Bronchial epithelial cell (primary cell): Measurements from ENCODE around the gene TTYH3. TPM values are rescaled to one million over a fixed set of nuclear protein-coding genes. Genes with fewer than 3 reads are reported as not detected.

Experiments
- DNase-seq: peaks from one replicate; pipeline ENCODE4 v3.0.0-alpha.2; 2010; ENCODE audit warnings: low read depth
- FAIRE-seq: peaks from 2 replicates; lab custom pipeline; 2011; peaks lifted over from hg19 to GRCh38; lab: Jason Lieb, UNC
- H3K27me3 ChIP-seq: 2 replicates; pipeline ENCODE4 v1.5.1; 2011; ENCODE audit warnings: low read length; ENCODE audit not compliant: control insufficient read depth, insufficient read depth
- H3K36me3 ChIP-seq: 2 replicates; pipeline ENCODE4 v1.5.1; 2011; ENCODE audit warnings: low read length; ENCODE audit not compliant: control insufficient read depth, insufficient read depth
- H3K4me3 ChIP-seq: 2 replicates; pipeline ENCODE4 v1.5.1; 2011; ENCODE audit warnings: mild to moderate bottlenecking, low read depth, low read length, control low read depth
- CTCF ChIP-seq: IDR thresholded peaks from 2 replicates; pipeline ENCODE4 v1.5.1; 2011; ENCODE audit warnings: mild to moderate bottlenecking, moderate library complexity, low read length, control low read depth, inconsistent platforms; ENCODE audit not compliant: insufficient read depth, severe bottlenecking
- total RNA-seq: library from RNA; depleted of rRNA; stranded (reverse); fragments of >200 nt; gene quantifications from 2 replicates; pipeline ENCODE4 v1.2.1, GENCODE V29; 2014

The TTYH3 gene
- total RNA-seq, 1 donor from 2014 or later: 5.8 TPM

DNA sequence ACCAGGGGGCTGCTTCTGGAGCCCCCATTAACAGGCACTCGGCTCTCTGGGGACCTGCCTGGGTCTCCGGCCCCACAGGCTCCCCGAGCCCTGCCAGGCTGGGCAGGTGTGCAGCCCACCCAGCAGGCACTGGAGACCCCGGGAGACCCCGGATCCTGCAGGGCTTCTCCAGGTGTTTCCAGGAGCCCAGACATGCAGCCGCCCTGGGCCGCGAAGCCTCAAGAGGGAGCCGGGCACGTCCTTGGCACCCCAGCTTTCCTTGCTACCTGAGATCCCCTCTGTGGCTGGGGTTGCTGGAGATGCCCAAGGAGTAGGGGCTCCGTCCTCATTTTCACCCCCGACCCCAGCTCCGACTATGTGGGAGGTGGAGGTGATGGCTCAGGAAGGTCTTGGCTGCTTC is 48.5 kb downstream of the TTYH3 start:
- no peaks in the 10 kb centered on the region for H3K27me3 ChIP-seq
- no peak for FAIRE-seq
- DNase-seq: no peak
- H3K36me3 ChIP-seq: no peaks in the 10 kb centered on the region
- no peak for TF ChIP-seq CTCF
- no peak overlapping the region for H3K4me3 ChIP-seq

GRCh38 chr7:2680792-2681490 is 49.2 kb downstream of the TTYH3 start:
- peak; percentile 81 for TF ChIP-seq CTCF
- peak; percentile 39 for DNase-seq
- no peak for FAIRE-seq

GRCh38 chr7:2681929-2682799 is 50.4 kb downstream of the TTYH3 start:
- no peak for TF ChIP-seq CTCF
- H3K36me3 ChIP-seq: no peaks in the 10 kb centered on the region
- peaks cover under 1% of the 10 kb centered on the region for H3K27me3 ChIP-seq
- FAIRE-seq: no peak
- DNase-seq: no peak
- H3K4me3 ChIP-seq: no peak overlapping the region

More at GRCh38 chr7:2680792-2681490, 49.2 kb downstream of the TTYH3 start:
- Histone ChIP-seq H3K27me3 (no peaks in the 10 kb centered on the region), H3K36me3 (no peaks in the 10 kb centered on the region), H3K4me3 (no peak overlapping the region)

- no peaks in the 10 kb centered on the region for H3K36me3 ChIP-seq
- H3K4me3 ChIP-seq: no peak overlapping the region
- FAIRE-seq (no peak), DNase-seq (no peak)
- TF ChIP-seq CTCF: no peak
- H3K27me3 ChIP-seq: peaks cover 18% of the 10 kb centered on the region
Measured at GRCh38 chr7:2684501-2684900, 52.7 kb downstream of the TTYH3 start.

- FAIRE-seq (peak; percentile 40), DNase-seq (no peak)
- no peak overlapping the region for H3K4me3 ChIP-seq
- no peaks in the 10 kb centered on the region for H3K36me3 ChIP-seq
- TF ChIP-seq CTCF: no peak
- peaks cover 21% of the 10 kb centered on the region for H3K27me3 ChIP-seq
Measured at GRCh38 chr7:2686101-2686500, 54.3 kb downstream of the TTYH3 start.
